A549 (cell line): Measurements from ENCODE around the gene TMPRSS9. TPM values are rescaled to one million over a fixed set of nuclear protein-coding genes. Genes with fewer than 3 reads are reported as not detected.

Experiments used
- CBX2 ChIP-seq: fragments of 200-600 bp; sonication (generic); IDR thresholded peaks from 2 replicates; pipeline ENCODE4 v1.6.1; 2016; ENCODE audit warnings: low read depth, mild to moderate bottlenecking, borderline replicate concordance
- CBX8 ChIP-seq: fragments of 200-600 bp; sonication (generic); IDR thresholded peaks from 2 replicates; pipeline ENCODE4 v1.6.1; 2016
- CHD2 ChIP-seq: fragments of 150-350 bp; IDR thresholded peaks from 2 replicates; pipeline ENCODE4 v1.6.1; 2014; ENCODE audit warnings: low read length; ENCODE audit not compliant: partially characterized antibody
- EHF ChIP-seq: fragments of 250-450 bp; sonication (Bioruptor Pico); IDR thresholded peaks from 2 replicates; pipeline ENCODE4 v1.5.0; 2020; ENCODE audit warnings: mild to moderate bottlenecking
- EP300 ChIP-seq, 2 experiments: fragments of >200 bp; sonication (Bioruptor Twin); formaldehyde crosslinking; IDR thresholded peaks; 2 replicates in 1 of 2; 3 replicates in 1 of 2; pipeline ENCODE4 v1.6.1; 2016 to 2017
- FOSB ChIP-seq: fragments of 250-450 bp; sonication (Bioruptor Pico); IDR thresholded peaks from 2 replicates; pipeline ENCODE4 v1.5.0; 2020; ENCODE audit warnings: mild to moderate bottlenecking, moderate library complexity
- HEYL ChIP-seq: fragments of 250-450 bp; sonication (Bioruptor Pico); IDR thresholded peaks from 2 replicates; pipeline ENCODE4 v1.8.0; 2021; ENCODE audit warnings: mild to moderate bottlenecking, moderate library complexity
- HOXA7 ChIP-seq: fragments of 250-450 bp; sonication (Bioruptor Pico); IDR thresholded peaks from 2 replicates; pipeline ENCODE4 v1.5.0; 2020; ENCODE audit warnings: mild to moderate bottlenecking, moderate library complexity
- HOXB13 ChIP-seq: fragments of 250-450 bp; sonication (Bioruptor Pico); IDR thresholded peaks from 2 replicates; pipeline ENCODE4 v1.5.0; 2020; ENCODE audit warnings: low read depth, mild to moderate bottlenecking, moderate library complexity
- HOXB5 ChIP-seq: fragments of 250-450 bp; sonication (Bioruptor Pico); IDR thresholded peaks from 2 replicates; pipeline ENCODE4 v1.5.0; 2020; ENCODE audit warnings: mild to moderate bottlenecking, moderate library complexity
- KDM5A ChIP-seq: fragments of 200-600 bp; sonication (generic); IDR thresholded peaks from 2 replicates; pipeline ENCODE4 v1.6.1; 2016; ENCODE audit warnings: antibody characterized with exemption, mild to moderate bottlenecking
- MAFK ChIP-seq: fragments of 450-650 bp; IDR thresholded peaks from 2 replicates; pipeline ENCODE4 v1.6.1; 2014; ENCODE audit not compliant: partially characterized antibody
- MYC ChIP-seq: IDR thresholded peaks from 2 replicates; pipeline ENCODE4 v1.6.1; 2012; ENCODE audit warnings: mild to moderate bottlenecking, inconsistent platforms, low read length, improper control_type of control experiment, borderline replicate concordance
- PHF8 ChIP-seq: fragments of 200-600 bp; sonication (generic); IDR thresholded peaks from 2 replicates; pipeline ENCODE4 v1.6.1; 2016; ENCODE audit warnings: low read depth, mild to moderate bottlenecking, antibody characterized with exemption, moderate library complexity, borderline replicate concordance
- POLR2A ChIP-seq: IDR thresholded peaks from 2 replicates; pipeline ENCODE4 v1.6.1; 2012; ENCODE audit warnings: mild to moderate bottlenecking, low read length
- POLR2AphosphoS2 ChIP-seq: conservative IDR thresholded peaks from 2 replicates; pipeline ENCODE4 v1.6.1; 2012; ENCODE audit warnings: low read length, improper control_type of control experiment, inconsistent platforms
- RAD21 ChIP-seq, 2 experiments: fragments of >200 bp in 1 of 2; sonication (Bioruptor Twin) in 1 of 2; formaldehyde crosslinking in 1 of 2; IDR thresholded peaks in 1 of 2; conservative IDR thresholded peaks in 1 of 2; 2 replicates in 1 of 2; 3 replicates in 1 of 2; pipeline ENCODE4 v1.6.1; 2012 to 2018; ENCODE audit warnings: inconsistent platforms in 1 of 2
- RARB ChIP-seq: fragments of 250-450 bp; sonication (Bioruptor Pico); IDR thresholded peaks from 2 replicates; pipeline ENCODE4 v1.8.0; 2021; ENCODE audit warnings: mild to moderate bottlenecking, moderate library complexity
- RNF2 ChIP-seq: fragments of 200-600 bp; sonication (generic); IDR thresholded peaks from 2 replicates; pipeline ENCODE4 v1.6.1; 2016; ENCODE audit warnings: low read depth, mild to moderate bottlenecking, antibody characterized with exemption, moderate library complexity, borderline replicate concordance
- SREBF2 ChIP-seq: fragments of 450-650 bp; IDR thresholded peaks from 2 replicates; pipeline ENCODE4 v1.6.1; 2014; ENCODE audit warnings: mild to moderate bottlenecking, moderate library complexity
- TFCP2L1 ChIP-seq: fragments of 250-450 bp; sonication (Bioruptor Pico); IDR thresholded peaks from 2 replicates; pipeline ENCODE4 v1.5.0; 2021; ENCODE audit warnings: mild to moderate bottlenecking
- ZC3H11A ChIP-seq: fragments of 450-650 bp; IDR thresholded peaks from 2 replicates; pipeline ENCODE4 v1.6.1; 2014; ENCODE audit warnings: antibody characterized with exemption, mild to moderate bottlenecking
- ZNF302 ChIP-seq: fragments of 250-450 bp; sonication (Bioruptor Pico); IDR thresholded peaks from 2 replicates; pipeline ENCODE4 v1.9.0; 2021; ENCODE audit warnings: inconsistent platforms, mild to moderate bottlenecking, moderate library complexity
- polyA plus RNA-seq, 4 experiments: library from polyadenylated mRNA; depleted of rRNA in 3 of 4; stranded (reverse); fragments of >200 nt; fragmentation: RNase III in 1 of 4; extraction: RNeasy Plus Mini Kit Qiagen cat#74134 plus additional on column Dnase treatment in 1 of 4; gene quantifications; 2 replicates in 3 of 4; 3 replicates in 1 of 4; pipeline ENCODE4 v1.2.3, GENCODE V29; 2011 to 2017
- TF ChIP-seq, protein P1 (sequence below): IDR thresholded peaks from 2 replicates; pipeline ENCODE4 v1.6.1; 2012
- TF ChIP-seq, protein P2 (sequence below): fragments of 200-600 bp; sonication (generic); IDR thresholded peaks from 2 replicates; pipeline ENCODE4 v1.6.1; 2016; ENCODE audit warnings: antibody characterized with exemption, mild to moderate bottlenecking, moderate library complexity
- TF ChIP-seq, protein P3 (sequence below): IDR thresholded peaks from 2 replicates; pipeline ENCODE4 v1.6.1; 2012
- TF ChIP-seq, protein P4 (sequence below): fragments of >200 bp; sonication (Bioruptor Twin); formaldehyde crosslinking; IDR thresholded peaks from 3 replicates; pipeline ENCODE4 v1.5.1; 2016
- TF ChIP-seq, protein P5 (sequence below): fragments of 450-650 bp; IDR thresholded peaks from 2 replicates; pipeline ENCODE4 v1.6.1; 2014; ENCODE audit warnings: antibody characterized with exemption
- TF ChIP-seq, protein P6 (sequence below): fragments of 250-450 bp; sonication (Bioruptor Pico); IDR thresholded peaks from 2 replicates; pipeline ENCODE4 v1.5.0; 2020; ENCODE audit warnings: low read depth, mild to moderate bottlenecking, moderate library complexity

The TMPRSS9 gene
- polyA plus RNA-seq, 2 of the 4 experiments (the other 2 are of a cell fraction): 0.01 TPM; not detected in 1

DNA sequence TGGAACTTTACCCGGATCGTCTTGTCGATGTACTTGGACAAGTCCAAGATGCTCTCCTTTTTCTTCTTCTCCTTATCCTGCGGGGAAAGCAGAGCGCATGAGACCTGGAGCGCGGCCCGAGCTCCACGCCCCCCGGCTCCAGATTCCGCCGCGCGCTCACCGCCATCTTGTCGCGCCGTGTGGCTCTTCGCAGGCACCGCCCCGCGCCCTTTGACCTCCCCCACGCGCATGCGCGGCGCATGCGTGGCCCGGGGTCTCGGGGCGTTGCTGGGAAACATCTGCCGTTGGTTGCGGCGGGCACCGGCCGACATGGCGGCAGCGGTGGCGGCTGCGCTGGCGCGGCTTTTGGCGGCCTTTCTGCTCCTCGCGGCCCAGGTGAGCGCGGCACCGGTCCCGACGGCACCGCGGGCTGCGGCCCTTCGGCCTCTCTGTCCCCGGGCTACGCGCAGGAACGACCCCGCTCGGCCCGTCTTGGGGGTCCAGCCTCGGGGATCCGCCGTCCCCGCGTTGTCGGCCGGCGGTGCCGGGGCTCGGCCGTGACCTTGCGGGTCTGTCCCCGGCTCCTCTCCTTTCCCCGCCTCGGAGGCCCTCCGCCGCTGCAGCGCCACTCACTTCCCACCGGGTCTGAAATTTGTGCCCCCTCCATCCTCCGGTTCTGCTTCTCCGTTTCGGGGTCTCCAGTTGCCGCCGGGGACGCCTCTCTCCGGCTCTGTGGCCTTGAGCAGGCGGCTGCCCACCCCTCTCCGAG lies 31.5 kb upstream of the TMPRSS9 start, which contains the start of the genes LSM7 and SPPL2B (continued):
- TF ChIP-seq PHF8: peak; percentile 71; the same call in 1 of the 2 replicates
- TF ChIP-seq POLR2AphosphoS2: no peak
- TF ChIP-seq RNF2: no peak
- no peak for TF ChIP-seq RARB (CRISPR knock-in tag)
- TF ChIP-seq, protein P1, sequence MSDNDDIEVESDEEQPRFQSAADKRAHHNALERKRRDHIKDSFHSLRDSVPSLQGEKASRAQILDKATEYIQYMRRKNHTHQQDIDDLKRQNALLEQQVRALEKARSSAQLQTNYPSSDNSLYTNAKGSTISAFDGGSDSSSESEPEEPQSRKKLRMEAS: peak; percentile 74
- no peak; the same call in 1 of the 2 replicates for TF ChIP-seq MYC
- no peak for TF ChIP-seq HEYL (CRISPR knock-in tag)
- TF ChIP-seq RAD21 (conservative IDR thresholded peaks at IDR 0.05 in 1 of 2, IDR thresholded peaks at IDR 0.05 in 1 of 2): no peak
- TF ChIP-seq SREBF2: no peak
- TF ChIP-seq CHD2: no peak
- TF ChIP-seq, protein P2, sequence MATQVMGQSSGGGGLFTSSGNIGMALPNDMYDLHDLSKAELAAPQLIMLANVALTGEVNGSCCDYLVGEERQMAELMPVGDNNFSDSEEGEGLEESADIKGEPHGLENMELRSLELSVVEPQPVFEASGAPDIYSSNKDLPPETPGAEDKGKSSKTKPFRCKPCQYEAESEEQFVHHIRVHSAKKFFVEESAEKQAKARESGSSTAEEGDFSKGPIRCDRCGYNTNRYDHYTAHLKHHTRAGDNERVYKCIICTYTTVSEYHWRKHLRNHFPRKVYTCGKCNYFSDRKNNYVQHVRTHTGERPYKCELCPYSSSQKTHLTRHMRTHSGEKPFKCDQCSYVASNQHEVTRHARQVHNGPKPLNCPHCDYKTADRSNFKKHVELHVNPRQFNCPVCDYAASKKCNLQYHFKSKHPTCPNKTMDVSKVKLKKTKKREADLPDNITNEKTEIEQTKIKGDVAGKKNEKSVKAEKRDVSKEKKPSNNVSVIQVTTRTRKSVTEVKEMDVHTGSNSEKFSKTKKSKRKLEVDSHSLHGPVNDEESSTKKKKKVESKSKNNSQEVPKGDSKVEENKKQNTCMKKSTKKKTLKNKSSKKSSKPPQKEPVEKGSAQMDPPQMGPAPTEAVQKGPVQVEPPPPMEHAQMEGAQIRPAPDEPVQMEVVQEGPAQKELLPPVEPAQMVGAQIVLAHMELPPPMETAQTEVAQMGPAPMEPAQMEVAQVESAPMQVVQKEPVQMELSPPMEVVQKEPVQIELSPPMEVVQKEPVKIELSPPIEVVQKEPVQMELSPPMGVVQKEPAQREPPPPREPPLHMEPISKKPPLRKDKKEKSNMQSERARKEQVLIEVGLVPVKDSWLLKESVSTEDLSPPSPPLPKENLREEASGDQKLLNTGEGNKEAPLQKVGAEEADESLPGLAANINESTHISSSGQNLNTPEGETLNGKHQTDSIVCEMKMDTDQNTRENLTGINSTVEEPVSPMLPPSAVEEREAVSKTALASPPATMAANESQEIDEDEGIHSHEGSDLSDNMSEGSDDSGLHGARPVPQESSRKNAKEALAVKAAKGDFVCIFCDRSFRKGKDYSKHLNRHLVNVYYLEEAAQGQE: no peak
- TF ChIP-seq, protein P3, sequence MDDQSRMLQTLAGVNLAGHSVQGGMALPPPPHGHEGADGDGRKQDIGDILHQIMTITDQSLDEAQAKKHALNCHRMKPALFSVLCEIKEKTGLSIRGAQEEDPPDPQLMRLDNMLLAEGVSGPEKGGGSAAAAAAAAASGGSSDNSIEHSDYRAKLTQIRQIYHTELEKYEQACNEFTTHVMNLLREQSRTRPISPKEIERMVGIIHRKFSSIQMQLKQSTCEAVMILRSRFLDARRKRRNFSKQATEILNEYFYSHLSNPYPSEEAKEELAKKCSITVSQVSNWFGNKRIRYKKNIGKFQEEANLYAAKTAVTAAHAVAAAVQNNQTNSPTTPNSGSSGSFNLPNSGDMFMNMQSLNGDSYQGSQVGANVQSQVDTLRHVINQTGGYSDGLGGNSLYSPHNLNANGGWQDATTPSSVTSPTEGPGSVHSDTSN: no peak
- peak; percentile 77 for TF ChIP-seq POLR2A
- no peak for TF ChIP-seq EHF
- no peak for TF ChIP-seq CBX8
- TF ChIP-seq, protein P4, sequence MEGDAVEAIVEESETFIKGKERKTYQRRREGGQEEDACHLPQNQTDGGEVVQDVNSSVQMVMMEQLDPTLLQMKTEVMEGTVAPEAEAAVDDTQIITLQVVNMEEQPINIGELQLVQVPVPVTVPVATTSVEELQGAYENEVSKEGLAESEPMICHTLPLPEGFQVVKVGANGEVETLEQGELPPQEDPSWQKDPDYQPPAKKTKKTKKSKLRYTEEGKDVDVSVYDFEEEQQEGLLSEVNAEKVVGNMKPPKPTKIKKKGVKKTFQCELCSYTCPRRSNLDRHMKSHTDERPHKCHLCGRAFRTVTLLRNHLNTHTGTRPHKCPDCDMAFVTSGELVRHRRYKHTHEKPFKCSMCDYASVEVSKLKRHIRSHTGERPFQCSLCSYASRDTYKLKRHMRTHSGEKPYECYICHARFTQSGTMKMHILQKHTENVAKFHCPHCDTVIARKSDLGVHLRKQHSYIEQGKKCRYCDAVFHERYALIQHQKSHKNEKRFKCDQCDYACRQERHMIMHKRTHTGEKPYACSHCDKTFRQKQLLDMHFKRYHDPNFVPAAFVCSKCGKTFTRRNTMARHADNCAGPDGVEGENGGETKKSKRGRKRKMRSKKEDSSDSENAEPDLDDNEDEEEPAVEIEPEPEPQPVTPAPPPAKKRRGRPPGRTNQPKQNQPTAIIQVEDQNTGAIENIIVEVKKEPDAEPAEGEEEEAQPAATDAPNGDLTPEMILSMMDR: no peak
- TF ChIP-seq HOXB5 (CRISPR knock-in tag): no peak
- TF ChIP-seq MAFK: no peak
- TF ChIP-seq FOSB: no peak
- TF ChIP-seq EP300 (IDR thresholded peaks at IDR 0.05): no peak
- TF ChIP-seq CBX2: no peak
- TF ChIP-seq TFCP2L1: no peak
- TF ChIP-seq KDM5A: peak; percentile 75
- no peak for TF ChIP-seq HOXB13
- no peak for TF ChIP-seq HOXA7 (CRISPR knock-in tag)
- TF ChIP-seq, protein P5, sequence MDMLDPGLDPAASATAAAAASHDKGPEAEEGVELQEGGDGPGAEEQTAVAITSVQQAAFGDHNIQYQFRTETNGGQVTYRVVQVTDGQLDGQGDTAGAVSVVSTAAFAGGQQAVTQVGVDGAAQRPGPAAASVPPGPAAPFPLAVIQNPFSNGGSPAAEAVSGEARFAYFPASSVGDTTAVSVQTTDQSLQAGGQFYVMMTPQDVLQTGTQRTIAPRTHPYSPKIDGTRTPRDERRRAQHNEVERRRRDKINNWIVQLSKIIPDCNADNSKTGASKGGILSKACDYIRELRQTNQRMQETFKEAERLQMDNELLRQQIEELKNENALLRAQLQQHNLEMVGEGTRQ: no peak
- no peak for TF ChIP-seq ZNF302 (CRISPR knock-in tag)
- TF ChIP-seq ZC3H11A: no peak
- TF ChIP-seq, protein P6, sequence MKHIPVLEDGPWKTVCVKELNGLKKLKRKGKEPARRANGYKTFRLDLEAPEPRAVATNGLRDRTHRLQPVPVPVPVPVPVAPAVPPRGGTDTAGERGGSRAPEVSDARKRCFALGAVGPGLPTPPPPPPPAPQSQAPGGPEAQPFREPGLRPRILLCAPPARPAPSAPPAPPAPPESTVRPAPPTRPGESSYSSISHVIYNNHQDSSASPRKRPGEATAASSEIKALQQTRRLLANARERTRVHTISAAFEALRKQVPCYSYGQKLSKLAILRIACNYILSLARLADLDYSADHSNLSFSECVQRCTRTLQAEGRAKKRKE (CRISPR knock-in tag): no peak
